NOMO-1 treated with DMSO at 0.1 percent for 48 hours (cell line): Measurements from ENCODE around the gene ASPG.
A peak's percentile ranks its signal among the peaks of the same experiment; 100 is the strongest.
"Not testable (repeated sequence)": the region's sequence is repeated elsewhere in the genome, so short reads cannot be mapped to it uniquely, and the experiment has no call there.

Source experiments
- DNase-seq: peaks from one replicate; lab custom pipeline; 2025; ENCODE audit not compliant: unreplicated experiment; lab: John Stamatoyannopoulos, UW

The ASPG gene

DNA sequence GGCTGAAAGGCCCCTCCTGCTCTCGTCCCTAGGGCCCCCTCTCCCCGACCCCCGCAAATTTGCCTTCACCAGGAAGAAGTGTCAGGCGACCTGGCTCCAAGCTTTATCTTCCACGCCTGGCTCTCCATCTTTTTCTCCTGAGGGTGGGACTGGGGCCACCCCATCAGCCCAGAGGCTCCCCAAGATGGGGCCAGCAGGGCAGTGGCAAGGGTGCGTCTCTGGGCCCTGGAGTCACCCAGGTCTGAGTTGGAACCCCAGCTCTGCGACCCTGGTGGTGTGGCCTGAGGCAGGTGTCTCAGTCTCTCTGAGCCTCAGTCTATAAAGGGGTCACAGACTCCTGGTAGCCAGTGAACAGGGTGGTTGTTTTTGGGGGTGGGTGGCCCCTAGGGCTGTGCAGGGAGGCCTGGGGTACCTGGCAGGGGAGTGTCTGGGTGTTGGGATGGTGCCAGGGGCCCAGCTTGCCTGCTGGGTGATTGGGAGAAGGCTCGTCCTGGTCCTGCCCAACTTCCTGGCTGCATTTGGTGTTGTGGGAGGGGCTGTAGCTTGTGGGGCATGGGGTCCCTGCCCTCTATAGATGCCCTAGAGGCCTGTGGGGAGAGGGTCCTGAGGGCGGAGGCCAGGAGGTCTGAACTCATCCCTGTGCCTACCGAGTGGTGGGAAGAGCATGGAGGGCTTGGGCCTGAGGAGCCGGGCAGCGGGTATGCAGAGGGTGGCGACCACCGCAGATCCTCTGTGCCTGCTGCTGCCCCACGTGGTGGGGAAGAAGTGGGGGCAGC is 60.5 kb downstream of the ASPG start:
- DNase-seq = no peak

- DNase-seq = no peak
These were observed 61.3 kb downstream of the ASPG start for GRCh38 chr14:104146651-104147345.

GRCh38 chr14:104147346-104148125 is 62.0 kb downstream of the ASPG start:
- DNase-seq = no peak

- no peak for DNase-seq
These were observed 63.2 kb downstream of the ASPG start for GRCh38 chr14:104148433-104149277.

GRCh38 chr14:104149278-104149595 is 63.7 kb downstream of the ASPG start:
- no peak for DNase-seq

GRCh38 chr14:104149617-104150135 is 64.2 kb downstream of the ASPG start:
- peak; percentile 11 for DNase-seq

DNA sequence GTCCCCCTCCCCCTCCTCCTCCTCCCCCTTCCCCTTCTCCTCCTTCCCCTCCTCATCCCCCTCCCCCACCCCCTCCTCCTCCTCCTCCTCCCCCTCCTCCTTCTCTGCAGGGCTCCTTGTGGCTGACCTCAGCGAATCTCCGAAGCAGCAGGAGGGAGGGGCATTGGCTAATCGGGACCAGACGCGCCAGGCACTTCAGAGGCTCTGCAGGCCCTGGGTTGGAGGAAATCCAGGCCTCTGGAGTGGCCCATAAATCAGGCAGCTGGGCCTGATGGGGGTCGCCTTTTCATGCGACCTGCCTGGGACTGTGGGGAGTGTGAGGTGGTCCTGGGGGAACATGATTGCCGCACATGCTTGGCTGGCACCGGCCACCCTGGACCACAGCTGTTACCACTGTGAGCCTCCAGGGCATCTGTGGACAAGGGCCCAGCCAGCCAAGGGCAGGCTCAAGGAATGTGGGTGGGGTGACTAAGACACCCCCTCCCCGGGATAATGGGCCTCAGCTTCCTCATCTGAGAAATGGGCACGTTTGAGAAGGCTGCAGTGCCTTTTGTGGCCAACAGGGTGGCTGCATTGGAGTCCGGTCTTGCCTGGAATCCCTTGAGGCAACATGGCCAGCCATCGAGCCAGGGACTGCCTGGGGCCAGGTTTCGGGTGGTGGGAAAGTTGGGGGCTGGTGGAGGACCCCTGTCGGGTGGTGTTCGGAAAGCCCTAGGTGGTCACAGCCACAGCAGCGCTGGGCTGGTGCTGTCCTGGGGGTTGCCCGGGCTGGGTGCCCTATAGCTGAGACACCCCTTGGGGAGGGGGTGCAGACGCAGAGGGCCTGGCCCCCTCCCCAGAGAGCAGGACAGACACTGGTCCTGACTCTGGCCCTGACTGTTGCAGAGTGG is 64.9 kb downstream of the ASPG start:
- DNase-seq = no peak

- DNase-seq = no peak
These were observed 65.5 kb downstream of the ASPG start for GRCh38 chr14:104151026-104151381.

GRCh38 chr14:104151566-104152245 is 66.2 kb downstream of the ASPG start:
- DNase-seq = no peak

DNA sequence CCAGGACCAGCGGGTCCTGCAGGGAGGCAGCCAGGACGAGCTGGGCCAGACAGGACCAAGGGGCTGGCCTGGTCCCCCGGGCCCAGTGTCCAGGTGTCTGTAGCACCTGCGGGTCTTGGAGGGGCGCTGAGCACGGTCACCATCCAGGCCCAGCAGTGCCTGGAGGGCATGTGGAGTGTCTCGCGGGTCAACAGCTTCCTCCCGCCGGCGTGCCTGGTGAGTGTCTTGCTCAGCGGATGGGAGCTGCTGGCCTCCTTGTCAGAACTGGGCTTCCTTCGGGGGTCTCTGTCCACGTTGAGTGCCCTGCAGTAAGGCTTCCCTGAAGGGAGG is 66.7 kb downstream of the ASPG start:
- DNase-seq = no peak

GRCh38 chr14:104152686-104153393 is 67.3 kb downstream of the ASPG start:
- no peak for DNase-seq

DNA sequence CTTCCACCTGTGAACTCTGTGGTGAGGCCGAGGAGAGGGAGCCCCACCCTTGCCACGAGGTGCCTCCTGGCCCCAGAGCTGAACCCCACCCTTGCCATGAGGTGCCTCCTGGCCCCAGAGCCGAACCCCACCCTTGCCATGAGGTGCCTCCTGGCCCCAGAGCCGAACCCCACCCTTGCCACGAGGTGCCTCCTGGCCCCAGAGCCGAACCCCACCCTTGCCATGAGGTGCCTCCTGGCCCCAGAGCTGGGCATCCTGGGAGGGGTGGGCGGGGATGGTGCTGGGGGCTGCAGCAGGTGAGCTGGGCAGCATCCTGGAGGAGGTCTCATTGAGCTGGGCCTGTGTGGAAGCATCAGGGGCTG is 67.9 kb downstream of the ASPG start:
- not testable (repeated sequence) for DNase-seq

DNA sequence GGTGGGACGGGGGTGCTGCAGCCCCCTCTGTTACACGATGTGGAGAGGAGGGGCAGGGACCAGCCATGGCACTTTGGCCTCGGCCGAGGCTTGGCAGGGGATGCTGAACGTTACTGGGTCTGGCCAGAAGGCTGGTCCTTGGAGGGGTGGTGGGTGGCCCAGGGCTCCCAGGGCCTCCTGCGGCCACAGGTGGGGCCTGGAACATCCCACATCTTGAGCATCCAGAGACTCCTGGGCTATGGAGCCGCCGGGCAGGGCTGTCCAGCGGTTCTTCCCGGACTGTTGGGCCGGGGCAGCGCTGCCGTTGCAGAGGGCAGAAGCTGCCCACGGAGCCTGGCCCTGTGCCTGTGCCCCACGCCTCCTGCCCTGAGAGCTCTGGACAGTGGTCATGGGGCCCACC is 68.7 kb downstream of the ASPG start:
- no peak for DNase-seq

DNA sequence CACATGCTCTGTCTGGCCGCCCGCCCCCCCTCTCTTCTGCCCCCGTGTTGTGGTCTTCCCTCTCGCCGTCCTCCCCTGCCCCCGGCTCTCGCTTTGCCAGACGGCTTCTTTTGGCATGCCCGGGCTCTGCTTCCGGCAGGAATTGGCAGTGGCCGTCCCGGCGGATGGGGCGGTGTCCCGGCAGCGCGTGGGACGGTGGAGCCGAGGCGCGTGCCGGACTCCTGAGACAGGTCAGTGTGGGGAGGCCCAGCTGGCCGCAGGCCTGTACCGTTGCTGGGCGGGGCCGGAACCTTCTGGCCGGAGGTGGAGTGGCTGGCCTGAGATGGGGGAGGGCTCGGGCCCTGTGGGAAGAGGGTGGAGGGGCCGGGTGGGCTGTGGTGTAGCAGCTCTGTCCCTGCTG is 70.0 kb downstream of the ASPG start:
- DNase-seq = no peak

GRCh38 chr14:104156142-104156541 is 70.6 kb downstream of the ASPG start:
- no peak for DNase-seq

GRCh38 chr14:104157016-104157928 is 71.8 kb downstream of the ASPG start:
- no peak for DNase-seq

DNA sequence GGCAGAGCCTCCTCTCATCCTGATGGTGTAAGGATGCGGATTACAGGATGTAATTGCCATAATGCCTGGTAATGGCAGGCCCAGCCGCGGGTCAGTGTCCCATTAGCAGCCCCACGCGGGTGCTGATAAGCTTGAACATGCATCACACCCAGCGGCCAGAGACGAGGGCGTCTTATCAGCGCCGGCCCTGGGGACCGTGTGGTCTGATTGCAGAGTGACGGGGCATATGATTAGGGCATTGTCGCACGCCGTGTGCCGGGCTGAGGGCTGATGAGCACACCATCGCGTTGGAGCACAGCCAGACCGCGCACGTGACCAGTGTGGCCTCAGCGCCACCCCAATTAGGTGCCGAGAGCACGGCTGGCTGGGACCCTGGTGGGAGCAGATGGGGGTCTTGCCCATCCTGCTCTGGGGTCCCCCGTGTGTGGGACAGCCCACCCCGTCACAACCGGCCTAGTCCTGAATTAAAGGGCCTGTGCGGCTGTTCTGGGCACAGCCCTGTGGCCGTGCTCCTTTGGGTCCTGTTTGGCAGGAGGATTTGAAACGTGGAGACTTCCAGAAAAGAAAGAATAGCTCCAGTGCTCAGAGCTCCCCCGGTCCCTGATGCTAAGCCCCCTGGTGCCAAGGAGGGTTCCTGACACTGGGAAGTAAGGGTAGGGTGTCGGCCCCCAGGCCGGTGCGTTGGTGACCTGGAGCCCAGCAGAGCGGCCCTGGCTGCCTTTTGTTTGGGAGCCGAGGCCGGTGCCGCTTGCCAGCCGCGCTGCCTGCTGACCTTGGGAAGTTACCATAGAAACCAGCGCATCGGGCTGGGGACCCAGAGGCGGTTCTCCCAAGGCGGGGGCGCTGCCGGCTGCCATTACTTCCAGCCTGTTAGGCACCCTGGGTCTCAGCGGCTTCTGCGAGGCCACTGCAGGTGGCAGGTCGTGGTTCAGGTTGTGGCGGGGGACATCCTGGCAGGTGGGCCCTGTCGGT is 73.6 kb downstream of the ASPG start:
- no peak for DNase-seq
